Activated T-cell treated with anti-CD3 and anti-CD28 coated beads, Interleukin-2, amount 50 U/mL, for 24 hours (primary cell): ENCODE data around the gene PRMT3.

ENCODE experiments used
- DNase-seq: peaks from one replicate; pipeline ENCODE4 v3.0.0-alpha.2; 2020
- H3K27ac Mint-ChIP-seq: 2 replicates; pipeline ENCODE4 v1.8.0; 2020; ENCODE audit warnings: mild to moderate bottlenecking, mixed read lengths
- H3K27me3 Mint-ChIP-seq: 2 replicates; pipeline ENCODE4 v1.8.0; 2020; ENCODE audit warnings: mixed read lengths
- H3K36me3 Mint-ChIP-seq: 2 replicates; pipeline ENCODE4 v1.8.0; 2020; ENCODE audit warnings: low read depth, mixed read lengths
- H3K4me1 Mint-ChIP-seq: 2 replicates; pipeline ENCODE4 v1.8.0; 2020; ENCODE audit warnings: low read depth, mixed read lengths
- H3K4me3 Mint-ChIP-seq: 2 replicates; pipeline ENCODE4 v1.8.0; 2020; ENCODE audit warnings: mild to moderate bottlenecking, moderate library complexity, mixed read lengths
- H3K9me3 Mint-ChIP-seq: 2 replicates; pipeline ENCODE4 v1.8.0; 2020; ENCODE audit warnings: mixed read lengths

Gene PRMT3

DNA sequence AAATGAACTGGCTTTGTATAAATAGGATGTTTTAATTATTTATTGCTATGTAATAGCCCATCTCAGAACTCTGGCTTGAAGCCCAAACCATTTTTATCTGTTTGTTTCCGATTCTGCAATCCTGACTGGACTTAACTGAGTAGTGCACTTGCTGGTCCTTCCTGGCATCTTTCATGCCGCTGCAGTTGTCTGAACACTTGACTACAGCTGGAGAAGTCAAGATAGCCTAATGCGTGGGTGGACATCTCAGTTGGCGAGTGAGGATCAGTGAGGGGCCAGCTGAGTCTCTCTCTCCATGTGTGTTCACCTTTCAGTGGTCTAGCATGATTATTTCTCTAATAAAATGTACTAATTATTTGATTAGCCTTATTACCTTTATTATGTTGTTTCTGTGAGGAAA, 105.8 kb downstream of the PRMT3 start:
- no peaks in the 10 kb centered on the region for H3K27me3 Mint-ChIP-seq
- H3K4me3 Mint-ChIP-seq = no peak overlapping the region
- DNase-seq = no peak
- H3K36me3 Mint-ChIP-seq = peaks cover 85% of the 10 kb centered on the region
- H3K9me3 Mint-ChIP-seq = no peaks in the 10 kb centered on the region
- no peak overlapping the region for H3K27ac Mint-ChIP-seq
- H3K4me1 Mint-ChIP-seq = no peaks in the 10 kb centered on the region

GRCh38 chr11:20497124-20497792, 109.7 kb downstream of the PRMT3 start:
- no peak overlapping the region for H3K27ac Mint-ChIP-seq

GRCh38 chr11:20501252-20501651, 113.7 kb downstream of the PRMT3 start:
- Mint-ChIP-seq H3K9me3 (no peaks in the 10 kb centered on the region), H3K27me3 (no peaks in the 10 kb centered on the region), H3K27ac (no peak overlapping the region), H3K4me1 (peaks cover 2% of the 10 kb centered on the region), H3K4me3 (no peak overlapping the region), H3K36me3 (peaks cover 85% of the 10 kb centered on the region)
- no peak for DNase-seq

More at GRCh38 chr11:20497124-20497792, 109.7 kb downstream of the PRMT3 start:
- no peak for DNase-seq
- Mint-ChIP-seq H3K27me3 (no peaks in the 10 kb centered on the region), H3K9me3 (no peaks in the 10 kb centered on the region), H3K4me3 (no peak overlapping the region), H3K4me1 (peaks cover 2% of the 10 kb centered on the region), H3K36me3 (peaks cover 88% of the 10 kb centered on the region)

- no peak for DNase-seq
- H3K4me3 Mint-ChIP-seq = no peak overlapping the region
- peaks cover 2% of the 10 kb centered on the region for H3K4me1 Mint-ChIP-seq
- no peaks in the 10 kb centered on the region for H3K27me3 Mint-ChIP-seq
- no peak overlapping the region for H3K27ac Mint-ChIP-seq
- H3K36me3 Mint-ChIP-seq = peaks cover 83% of the 10 kb centered on the region
- no peaks in the 10 kb centered on the region for H3K9me3 Mint-ChIP-seq
Observed at GRCh38 chr11:20501971-20502370, 114.5 kb downstream of the PRMT3 start.

DNA sequence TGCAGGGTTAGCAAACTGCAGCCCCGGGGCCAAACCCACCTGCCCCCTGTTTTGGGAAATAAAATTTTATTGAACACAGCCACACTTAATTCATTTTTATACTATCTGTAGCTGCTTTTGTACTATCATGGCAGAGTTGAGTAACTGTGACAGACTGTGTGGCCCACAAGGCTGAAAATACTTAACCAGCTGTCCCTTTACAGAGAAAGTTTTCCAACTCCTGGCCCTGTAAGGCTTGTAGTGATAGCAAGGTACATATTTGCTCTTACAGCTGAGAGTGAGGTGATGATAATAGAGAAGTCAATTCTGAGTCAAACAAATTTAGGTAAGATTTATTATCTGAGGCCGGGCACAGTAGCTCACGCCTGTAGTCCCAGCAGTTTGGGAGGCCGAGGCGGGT, 124.5 kb downstream of the PRMT3 start:
- Mint-ChIP-seq H3K9me3 (no peaks in the 10 kb centered on the region), H3K27me3 (no peaks in the 10 kb centered on the region), H3K4me1 (no peaks in the 10 kb centered on the region), H3K27ac (no peak overlapping the region), H3K36me3 (peaks cover 24% of the 10 kb centered on the region), H3K4me3 (no peak overlapping the region)
- DNase-seq = no peak

DNA sequence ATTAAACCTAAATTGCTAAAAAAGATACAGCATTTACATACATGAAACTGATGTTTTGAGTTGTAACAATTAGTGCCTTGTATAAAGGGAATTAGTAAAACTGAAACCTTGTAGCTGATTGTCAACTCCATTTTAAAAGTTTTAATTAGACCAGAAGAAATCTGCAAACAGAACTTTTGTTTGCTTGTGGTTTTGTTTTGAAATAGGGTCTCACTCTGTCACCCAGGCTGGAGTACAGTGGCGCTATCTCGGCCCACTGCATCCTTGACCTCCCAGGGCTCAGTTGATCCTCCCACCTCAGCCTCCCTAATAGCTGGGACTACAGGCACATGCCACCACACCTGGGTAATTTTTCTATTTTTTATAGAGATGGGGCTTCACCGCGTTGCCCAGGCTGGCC, 125.4 kb downstream of the PRMT3 start:
- H3K27ac Mint-ChIP-seq = no peak overlapping the region
- H3K9me3 Mint-ChIP-seq = no peaks in the 10 kb centered on the region
- no peaks in the 10 kb centered on the region for H3K27me3 Mint-ChIP-seq
- H3K4me1 Mint-ChIP-seq = no peaks in the 10 kb centered on the region
- no peak for DNase-seq
- H3K4me3 Mint-ChIP-seq = no peak overlapping the region
- peaks cover 16% of the 10 kb centered on the region for H3K36me3 Mint-ChIP-seq

DNA sequence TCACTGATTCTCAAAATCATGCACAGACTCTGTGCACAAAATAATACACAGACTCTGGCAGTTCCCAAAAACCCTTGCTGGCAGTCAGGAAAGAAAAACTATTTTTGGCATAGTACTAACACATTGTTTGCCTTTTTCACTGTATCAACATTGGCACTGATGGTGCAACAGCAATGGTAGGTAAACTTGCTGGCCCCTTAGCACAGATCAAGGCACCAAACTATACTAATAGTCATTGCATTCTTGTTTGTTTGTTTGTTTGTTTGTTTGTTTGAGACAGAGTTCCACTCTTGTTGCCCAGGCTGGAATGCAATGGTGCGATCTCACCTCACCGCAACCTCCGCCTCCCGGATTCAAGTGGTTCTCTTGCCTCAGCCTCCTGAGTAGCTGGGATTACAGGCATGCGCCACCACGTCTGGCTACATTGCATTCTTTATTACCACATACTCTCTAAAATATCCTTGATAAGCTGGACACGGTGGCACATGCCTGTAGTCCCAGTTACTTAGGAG, 130.9 kb downstream of the PRMT3 start:
- H3K4me3 Mint-ChIP-seq = no peak overlapping the region
- H3K27ac Mint-ChIP-seq = no peak overlapping the region
- no peaks in the 10 kb centered on the region for H3K4me1 Mint-ChIP-seq
- no peak for DNase-seq
- H3K27me3 Mint-ChIP-seq = peaks cover 13% of the 10 kb centered on the region
- no peaks in the 10 kb centered on the region for H3K36me3 Mint-ChIP-seq
- no peaks in the 10 kb centered on the region for H3K9me3 Mint-ChIP-seq

DNA sequence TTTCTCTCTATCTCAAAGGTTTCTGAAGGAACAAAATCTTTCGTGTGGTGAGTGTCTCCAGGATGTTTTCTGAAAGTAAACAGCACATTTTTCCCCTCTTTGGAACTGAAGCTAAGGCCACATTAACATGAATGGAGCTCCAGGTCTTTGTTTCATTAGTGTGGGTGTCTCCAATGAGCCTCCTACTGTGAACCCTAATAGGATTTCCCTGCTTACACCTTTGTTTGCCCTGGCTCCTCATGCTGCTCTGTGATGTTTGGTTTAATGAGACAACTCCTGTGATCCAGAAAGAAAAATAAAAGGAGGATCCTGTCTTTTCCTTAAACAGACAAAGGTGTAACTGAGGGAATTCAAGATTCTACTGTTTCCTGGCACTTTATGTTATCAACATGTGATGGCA, 135.0 kb downstream of the PRMT3 start:
- no peaks in the 10 kb centered on the region for H3K9me3 Mint-ChIP-seq
- no peak for DNase-seq
- no peaks in the 10 kb centered on the region for H3K4me1 Mint-ChIP-seq
- no peak overlapping the region for H3K4me3 Mint-ChIP-seq
- H3K27me3 Mint-ChIP-seq = peaks cover 16% of the 10 kb centered on the region
- H3K36me3 Mint-ChIP-seq = no peaks in the 10 kb centered on the region
- H3K27ac Mint-ChIP-seq = no peak overlapping the region

DNA sequence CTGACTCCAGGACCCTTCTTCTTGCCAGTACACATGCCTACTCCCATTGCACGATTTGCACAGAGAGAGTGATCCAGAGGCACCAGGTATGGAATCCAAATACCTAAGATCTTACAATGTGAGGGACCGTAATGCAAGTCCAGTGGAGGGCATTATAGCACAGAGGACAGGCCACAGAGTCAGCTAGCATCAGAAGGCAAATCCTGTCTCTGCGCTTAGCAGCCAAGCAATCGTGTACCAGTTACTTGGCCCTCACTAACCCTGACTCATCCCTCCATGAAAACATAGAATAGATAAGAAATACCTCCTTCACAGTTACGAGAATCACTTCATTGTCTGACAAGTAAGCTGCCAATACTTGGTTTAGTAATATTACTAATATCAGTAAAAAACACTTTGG, 142.2 kb downstream of the PRMT3 start:
- no peaks in the 10 kb centered on the region for H3K4me1 Mint-ChIP-seq
- no peak overlapping the region for H3K4me3 Mint-ChIP-seq
- H3K36me3 Mint-ChIP-seq = no peaks in the 10 kb centered on the region
- no peak overlapping the region for H3K27ac Mint-ChIP-seq
- H3K9me3 Mint-ChIP-seq = no peaks in the 10 kb centered on the region
- H3K27me3 Mint-ChIP-seq = peaks cover 12% of the 10 kb centered on the region
- no peak for DNase-seq

- DNase-seq = no peak
- no peaks in the 10 kb centered on the region for H3K4me1 Mint-ChIP-seq
Observed at GRCh38 chr11:20530942-20531703, 143.6 kb downstream of the PRMT3 start.

GRCh38 chr11:20535271-20535881, 147.9 kb downstream of the PRMT3 start:
- H3K9me3 Mint-ChIP-seq = peaks cover 12% of the 10 kb centered on the region
- H3K4me1 Mint-ChIP-seq = no peaks in the 10 kb centered on the region
- H3K4me3 Mint-ChIP-seq = no peak overlapping the region
- H3K36me3 Mint-ChIP-seq = no peaks in the 10 kb centered on the region
- H3K27ac Mint-ChIP-seq = no peak overlapping the region
- no peak for DNase-seq
- peaks cover 41% of the 10 kb centered on the region for H3K27me3 Mint-ChIP-seq

More at GRCh38 chr11:20530942-20531703, 143.6 kb downstream of the PRMT3 start:
- Mint-ChIP-seq H3K27ac (no peak overlapping the region), H3K4me3 (no peak overlapping the region), H3K9me3 (no peaks in the 10 kb centered on the region), H3K27me3 (peaks cover 26% of the 10 kb centered on the region), H3K36me3 (no peaks in the 10 kb centered on the region)

DNA sequence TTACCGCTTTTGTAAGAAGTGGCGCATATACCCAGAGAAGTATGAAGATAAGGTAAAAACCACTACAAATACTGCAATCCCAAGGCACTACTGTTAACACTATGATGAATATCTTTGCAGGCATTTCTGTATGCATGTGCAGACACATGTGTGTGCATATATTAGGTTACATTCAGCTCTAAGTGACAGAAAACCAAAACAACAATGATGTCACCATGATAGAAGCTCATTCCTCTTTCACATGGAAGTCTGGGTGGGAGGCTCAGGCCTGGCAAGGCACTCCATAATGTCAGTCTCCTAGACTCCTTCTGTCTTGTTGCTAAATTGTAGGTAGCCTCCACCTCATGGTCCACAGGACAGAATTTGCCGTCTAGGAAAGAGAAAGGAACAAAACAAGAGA, 148.8 kb downstream of the PRMT3 start:
- Mint-ChIP-seq H3K4me1 (no peaks in the 10 kb centered on the region), H3K36me3 (no peaks in the 10 kb centered on the region), H3K27me3 (peaks cover 41% of the 10 kb centered on the region), H3K9me3 (peaks cover 12% of the 10 kb centered on the region), H3K27ac (no peak overlapping the region), H3K4me3 (no peak overlapping the region)
- DNase-seq = no peak

- no peak for DNase-seq
- Mint-ChIP-seq H3K4me1 (no peaks in the 10 kb centered on the region), H3K27ac (no peak overlapping the region), H3K4me3 (no peak overlapping the region), H3K9me3 (peaks cover 12% of the 10 kb centered on the region), H3K36me3 (no peaks in the 10 kb centered on the region), H3K27me3 (peaks cover 41% of the 10 kb centered on the region)
Observed at GRCh38 chr11:20536784-20537183, 149.3 kb downstream of the PRMT3 start.

- Mint-ChIP-seq H3K9me3 (peaks cover 12% of the 10 kb centered on the region), H3K4me3 (no peak overlapping the region), H3K36me3 (no peaks in the 10 kb centered on the region), H3K4me1 (no peaks in the 10 kb centered on the region), H3K27me3 (peaks cover 12% of the 10 kb centered on the region), H3K27ac (no peak overlapping the region)
- DNase-seq = no peak
Observed at GRCh38 chr11:20541503-20541902, 154.0 kb downstream of the PRMT3 start.
